Measurements from ENCODE around the gene ZNF366.
"Not testable (repeated sequence)": the region's sequence is repeated elsewhere in the genome, so short reads cannot be mapped to it uniquely, and the experiment has no call there.

ZNF366 gene

DNA sequence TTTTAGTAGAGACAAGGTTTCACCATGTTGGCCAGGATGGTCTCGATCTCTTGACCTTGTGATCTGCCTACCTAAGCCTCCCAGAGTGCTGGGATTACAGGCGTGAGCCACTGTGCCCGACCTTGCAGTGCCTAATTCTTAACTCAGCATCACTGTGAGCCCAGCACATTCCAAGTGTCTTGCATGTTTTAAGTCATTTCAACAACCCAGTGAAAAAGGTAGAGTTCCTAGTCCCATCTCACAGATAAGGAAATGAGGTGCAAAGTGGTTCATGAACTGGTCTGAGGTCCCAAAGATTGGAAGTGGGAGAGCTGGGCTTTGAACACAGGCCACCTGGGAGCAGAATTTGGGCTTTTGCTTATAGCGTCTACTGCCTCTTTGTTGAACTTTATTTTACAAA is 68.0 kb downstream of the ZNF366 start:
- no peak for DNase-seq (ENCODE audit: low read depth)

DNA sequence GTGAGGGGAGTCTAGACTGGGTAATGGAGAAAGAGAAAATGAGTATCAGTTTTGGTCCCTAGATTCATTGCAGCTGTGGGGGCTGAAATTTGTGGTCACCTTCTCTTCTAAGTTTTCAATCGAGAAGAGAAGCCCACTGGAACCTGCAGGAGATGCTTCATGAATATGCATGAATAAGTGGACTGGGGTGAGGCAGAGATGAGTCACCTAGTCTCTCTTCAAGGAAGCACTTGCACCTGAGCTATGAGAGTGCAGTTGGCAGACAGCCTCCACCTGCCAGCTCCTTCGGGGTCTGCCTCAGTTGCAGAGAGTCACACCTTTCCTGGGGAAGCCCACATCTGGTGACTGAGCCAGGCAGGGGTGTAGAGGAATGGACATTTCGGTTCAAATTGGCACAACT is 69.1 kb downstream of the ZNF366 start:
- DNase-seq (ENCODE audit: low read depth): no peak

- no peak for DNase-seq (ENCODE audit: low read depth)
These were observed 70.3 kb downstream of the ZNF366 start for GRCh38 chr5:72436796-72437471.

GRCh38 chr5:72434781-72435437 is 72.3 kb downstream of the ZNF366 start:
- no peak for DNase-seq (ENCODE audit: low read depth)

GRCh38 chr5:72434056-72434780 is 73.0 kb downstream of the ZNF366 start:
- no peak for DNase-seq (ENCODE audit: low read depth)

- no peak for DNase-seq (ENCODE audit: low read depth)
These were observed 73.7 kb downstream of the ZNF366 start for GRCh38 chr5:72433522-72433921.

DNA sequence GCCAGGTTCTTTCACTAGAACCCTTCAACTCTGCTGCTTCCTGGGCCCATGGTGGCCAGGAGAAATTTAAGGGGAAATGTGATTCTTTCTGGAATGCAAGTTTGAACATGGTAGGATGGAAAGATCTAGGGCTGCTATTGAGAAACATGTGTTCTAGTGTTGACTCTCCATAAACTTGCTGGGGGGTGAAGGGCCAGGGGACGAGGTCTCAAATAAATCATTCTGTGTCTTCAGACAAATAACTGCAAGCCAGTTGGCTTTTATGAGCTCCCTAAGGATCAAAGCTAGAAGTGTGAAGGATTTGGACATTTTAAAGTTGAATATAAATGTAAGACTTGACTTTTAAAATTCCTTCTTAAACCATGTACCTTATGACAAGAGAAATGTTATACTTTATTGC is 78.5 kb downstream of the ZNF366 start:
- no peak for DNase-seq (ENCODE audit: low read depth)

- no peak for DNase-seq (ENCODE audit: low read depth)
These were observed 79.4 kb downstream of the ZNF366 start for GRCh38 chr5:72427488-72428437.

- DNase-seq (ENCODE audit: low read depth): no peak
These were observed 80.2 kb downstream of the ZNF366 start for GRCh38 chr5:72427016-72427415.

GRCh38 chr5:72426019-72426418 is 81.2 kb downstream of the ZNF366 start:
- no peak for DNase-seq (ENCODE audit: low read depth)

DNA sequence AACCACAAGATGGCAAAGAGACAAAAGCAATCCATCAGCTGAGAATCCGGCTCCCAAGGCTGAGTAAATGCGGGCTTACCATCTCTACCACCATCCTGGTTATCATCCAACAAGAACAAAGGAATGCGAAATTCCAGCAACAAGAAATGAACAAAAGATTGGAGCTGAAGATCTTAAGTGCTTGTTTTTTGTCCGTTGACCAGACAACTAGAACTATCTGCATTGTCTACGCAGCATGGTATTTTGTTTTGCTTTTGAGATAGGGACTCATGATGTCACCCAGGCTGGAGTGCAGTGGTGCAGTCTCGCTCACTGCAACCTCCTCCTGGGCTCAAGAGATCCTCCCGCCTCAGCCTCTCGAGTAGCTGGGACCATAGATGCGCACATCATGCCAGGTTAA is 88.9 kb downstream of the ZNF366 start:
- DNase-seq (ENCODE audit: low read depth): no peak

GRCh38 chr5:72417333-72418062 is 89.7 kb downstream of the ZNF366 start:
- DNase-seq (ENCODE audit: low read depth): no peak

GRCh38 chr5:72415616-72416325 is 91.4 kb downstream of the ZNF366 start:
- DNase-seq (ENCODE audit: low read depth): no peak

DNA sequence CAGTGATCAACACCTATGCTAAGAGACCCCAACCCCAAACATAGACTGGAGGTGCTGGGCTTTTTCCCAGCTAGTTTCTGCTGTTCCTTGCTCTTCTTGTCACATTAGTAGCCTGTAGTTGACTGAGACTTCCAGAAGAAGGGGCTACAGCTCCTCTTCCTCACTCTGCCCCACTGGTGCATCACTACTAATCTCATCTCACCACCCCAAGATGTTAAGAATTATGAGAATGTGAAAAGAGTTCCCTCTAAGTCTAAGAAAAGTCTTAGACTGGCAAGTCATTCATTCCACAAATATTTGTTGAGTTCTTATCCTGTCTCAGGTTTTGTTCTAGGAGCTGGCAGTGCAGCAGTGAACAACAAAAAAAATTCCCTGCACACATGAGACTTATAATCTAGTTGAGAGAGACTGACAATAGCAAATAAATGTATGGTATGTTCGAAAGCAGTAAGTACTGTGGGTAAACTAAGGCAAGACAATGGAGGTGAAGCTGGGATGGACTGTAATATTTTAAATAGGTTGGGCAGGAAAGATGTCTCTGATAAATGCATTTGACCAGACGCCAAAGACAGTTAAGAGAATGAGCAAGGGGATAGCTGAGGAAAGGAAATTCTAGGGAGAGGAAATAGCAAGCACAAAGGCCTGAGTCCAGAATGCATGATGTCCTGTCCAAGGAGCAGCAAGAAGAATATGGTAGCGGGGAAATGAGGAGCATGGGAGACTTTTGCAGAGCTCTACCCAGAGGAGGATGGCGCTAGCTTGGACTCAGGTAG is 94.7 kb downstream of the ZNF366 start:
- DNase-seq (ENCODE audit: low read depth): no peak

DNA sequence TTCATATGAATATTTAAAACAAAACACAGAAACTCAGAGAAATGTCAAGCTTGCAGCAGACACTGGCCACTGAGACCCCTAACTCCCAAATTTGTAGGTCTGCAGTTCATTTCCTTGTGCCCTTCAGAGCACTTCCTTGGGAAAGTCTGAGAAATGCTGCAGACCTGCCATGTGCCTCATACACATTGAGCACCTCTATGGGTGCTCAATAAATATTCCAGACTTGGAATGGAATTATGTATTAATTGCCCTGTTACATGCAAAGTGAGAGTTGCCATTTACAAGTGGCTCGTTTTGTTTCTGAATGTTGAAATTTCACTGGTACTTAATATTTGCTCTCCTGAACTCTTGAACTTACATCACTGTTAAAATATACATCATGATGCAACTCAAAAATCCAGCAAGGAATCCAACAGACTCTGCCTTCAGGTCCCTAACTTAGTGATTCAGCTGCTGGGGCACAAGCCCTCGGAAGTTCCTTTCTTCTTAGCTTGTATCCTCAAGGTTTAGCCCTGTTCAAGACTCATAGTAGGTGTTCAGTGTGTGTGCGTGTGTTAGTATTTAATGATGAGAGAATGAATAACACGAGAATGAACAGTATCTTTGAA is 96.4 kb downstream of the ZNF366 start:
- DNase-seq (ENCODE audit: low read depth): no peak

DNA sequence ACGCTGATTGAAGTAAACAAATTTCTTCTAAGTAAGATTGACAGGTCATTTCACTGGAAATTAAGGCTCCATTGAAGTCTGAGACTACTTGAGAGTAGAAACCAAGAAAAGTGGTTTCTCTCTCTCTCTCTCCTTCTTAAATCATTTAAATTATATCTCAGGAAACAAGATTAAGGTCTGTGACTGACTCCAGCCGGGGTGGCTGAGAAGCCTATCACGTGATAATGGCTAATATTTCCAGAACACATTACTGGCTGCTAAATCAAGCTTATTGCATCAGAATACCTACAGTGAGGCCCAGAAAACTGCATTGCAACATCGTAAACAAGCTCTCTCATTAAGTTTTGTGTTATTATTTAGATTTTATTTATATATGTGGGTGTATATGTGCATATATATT is 98.6 kb downstream of the ZNF366 start:
- DNase-seq (ENCODE audit: low read depth): no peak

DNA sequence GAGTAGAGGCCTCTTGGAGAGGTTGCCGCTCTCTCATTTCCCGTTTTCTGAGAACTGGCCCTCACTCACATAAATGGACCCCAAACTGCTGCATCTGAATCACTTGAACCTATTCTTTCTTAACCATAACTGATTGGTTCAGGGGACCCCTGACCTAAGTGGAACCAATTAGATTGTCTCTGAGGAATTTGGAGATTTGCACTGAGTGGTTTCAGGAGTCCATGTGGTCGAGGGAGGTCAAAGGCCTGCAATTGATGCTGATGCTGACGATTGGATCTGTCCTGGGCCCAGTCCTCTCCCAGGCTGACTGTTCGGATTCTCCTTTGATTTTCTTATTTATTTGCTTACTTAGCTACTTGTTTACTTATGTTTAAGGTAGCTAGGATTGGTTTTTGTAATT is 99.1 kb downstream of the ZNF366 start:
- no peak for DNase-seq (ENCODE audit: low read depth)

DNA sequence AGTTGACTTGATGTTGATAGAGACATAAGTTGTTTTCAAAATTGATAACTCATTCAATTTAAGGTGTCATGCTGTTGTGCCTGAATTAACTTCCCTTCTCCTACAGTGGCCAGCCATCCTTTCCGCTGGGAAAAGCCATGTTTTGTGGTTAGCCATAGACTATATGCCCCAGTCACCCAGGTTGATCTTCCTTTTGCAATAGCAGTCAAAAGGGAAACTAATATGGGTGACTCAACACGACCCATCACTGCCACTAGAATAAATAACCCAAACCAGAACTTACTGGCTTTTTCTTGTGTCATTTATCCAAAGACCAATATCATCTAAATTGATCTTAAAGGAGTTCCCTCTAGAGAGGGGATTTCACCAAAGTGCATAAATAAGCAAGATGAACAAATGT is 99.7 kb downstream of the ZNF366 start:
- DNase-seq (ENCODE audit: low read depth): no peak

DNA sequence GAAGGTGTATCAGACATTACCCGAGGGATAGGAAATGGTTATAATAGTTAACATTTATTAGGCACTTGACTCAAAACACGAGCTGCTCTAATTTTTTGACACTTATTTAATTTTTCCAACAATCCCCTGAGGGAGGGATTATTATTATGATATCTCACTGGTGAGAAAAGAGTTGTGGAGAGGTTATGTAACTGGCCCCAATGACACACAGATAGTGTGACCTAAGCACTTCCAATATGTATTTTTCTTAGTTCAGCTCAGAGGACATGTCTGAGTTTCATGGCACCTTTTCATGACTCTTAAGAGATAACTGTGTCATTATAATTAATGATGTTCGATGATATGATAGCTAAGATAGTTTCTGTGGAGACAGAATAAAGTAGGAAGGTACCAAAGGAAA is 100.1 kb downstream of the ZNF366 start:
- no peak for DNase-seq (ENCODE audit: low read depth)

DNA sequence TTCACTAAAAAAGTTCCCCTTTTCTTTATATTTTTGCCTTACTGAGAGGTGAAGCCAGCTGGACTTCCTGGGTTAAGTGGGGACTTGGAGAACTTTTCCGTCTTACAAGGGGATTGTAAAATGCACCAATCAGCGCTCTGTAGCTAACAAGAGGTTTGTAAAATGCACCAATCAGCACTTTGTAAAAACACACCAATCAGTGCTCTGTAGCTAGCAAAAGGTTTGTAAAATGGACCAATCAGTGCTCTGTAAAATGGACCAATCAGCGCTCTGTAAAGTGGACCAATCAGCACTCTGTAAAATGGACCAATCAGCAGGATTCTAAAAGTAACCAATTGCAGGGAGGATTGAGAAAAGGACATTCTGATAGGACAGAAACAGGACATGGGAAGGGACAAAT is 102.4 kb downstream of the ZNF366 start:
- not testable (repeated sequence) for DNase-seq (ENCODE audit: low read depth)

All from stimulated activated CD4-positive, alpha-beta T cell treated with anti-CD3 and anti-CD28 coated beads, Interleukin-2, amount 100 ng/mL, for 4 hours (primary cell).